HK-2 (cell line): ENCODE data around the gene CDH16.

Experiments used
- DNase-seq: peaks from one replicate; pipeline ENCODE4 v3.0.0-alpha.2; 2018; ENCODE audit not compliant: unreplicated experiment

Gene CDH16

DNA sequence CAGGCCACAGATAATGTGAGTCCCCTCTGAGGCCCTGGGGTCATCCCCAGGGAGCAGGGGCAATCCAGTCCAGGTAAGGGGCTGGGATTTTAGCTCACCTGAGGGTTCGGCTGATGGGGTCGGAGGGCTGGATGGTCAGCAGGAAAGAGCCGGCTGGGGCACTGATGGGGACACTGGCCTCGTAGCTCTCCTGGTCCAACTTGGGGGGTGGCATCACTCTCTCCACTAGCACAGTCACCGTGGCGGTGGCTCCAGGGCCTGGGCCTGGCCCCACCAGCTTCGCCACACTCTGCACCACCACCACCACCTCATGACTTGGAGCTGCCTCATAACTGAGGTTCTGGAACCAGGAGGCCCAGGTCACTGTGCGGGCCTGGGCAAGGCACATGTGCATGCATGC is 6.9 kb downstream of the CDH16 start:
- DNase-seq, result no peak

DNA sequence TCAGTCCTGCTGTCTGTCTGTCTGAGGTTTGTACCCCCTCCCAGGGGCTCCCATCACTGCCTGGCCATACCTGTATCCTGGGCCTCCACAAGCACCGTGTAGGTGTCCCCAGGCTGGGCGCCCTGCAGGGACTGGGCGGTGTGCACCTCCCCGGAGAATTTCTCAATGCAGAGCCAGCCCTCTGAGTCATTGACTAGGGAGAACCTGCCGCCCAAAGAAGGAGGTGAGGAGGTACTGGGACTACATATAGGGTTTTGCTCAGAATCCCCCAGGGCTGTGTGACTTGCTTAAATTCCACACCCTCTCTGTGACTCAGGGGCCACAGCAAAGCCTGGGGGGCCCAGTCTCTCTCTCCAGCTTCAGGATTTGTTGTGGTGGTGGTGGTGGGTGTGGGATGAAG is 7.6 kb downstream of the CDH16 start:
- DNase-seq, result no peak

DNA sequence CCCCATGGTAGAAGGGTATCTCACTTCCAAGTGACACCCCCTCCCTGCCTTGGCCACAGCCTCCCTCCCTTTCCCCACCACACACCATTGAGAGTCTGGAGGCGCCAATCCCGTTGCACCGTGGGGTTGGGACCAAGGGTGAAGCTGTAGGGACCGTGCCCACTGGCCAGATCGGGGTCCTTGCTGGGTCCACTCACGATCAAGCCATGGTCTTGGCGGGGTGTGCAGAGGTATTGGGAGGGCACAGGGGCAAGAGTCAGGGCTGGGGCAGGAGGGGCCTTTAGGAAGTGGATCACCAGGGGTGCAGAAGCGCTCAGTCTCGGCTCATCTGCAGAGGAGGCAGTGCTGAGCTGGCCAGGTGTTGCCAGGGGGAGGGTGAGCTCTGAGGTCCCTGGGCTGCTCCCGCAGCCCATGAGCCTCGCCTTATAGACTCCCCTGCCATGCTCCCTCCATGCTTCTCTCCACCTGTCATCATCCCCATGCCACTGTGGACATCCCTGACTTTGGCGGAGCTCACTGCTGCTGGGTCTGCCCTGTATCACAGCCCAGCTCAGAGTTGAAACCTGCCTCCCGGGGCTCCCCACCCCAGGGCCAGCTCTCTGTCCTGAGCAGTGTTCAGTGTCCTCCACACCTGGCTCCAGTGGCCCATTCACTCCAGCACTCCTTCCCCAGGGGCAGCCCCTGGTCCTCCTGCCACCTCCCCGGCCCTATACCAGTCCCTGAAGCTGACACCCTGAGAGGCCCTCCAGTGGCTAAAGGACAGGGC is 8.3 kb downstream of the CDH16 start:
- no peak for DNase-seq

- DNase-seq, result no peak
Observed at GRCh38 chr16:66908762-66909559, 9.7 kb downstream of the CDH16 start.

GRCh38 chr16:66908116-66908515 is 10.6 kb downstream of the CDH16 start:
- no peak for DNase-seq

- DNase-seq, result no peak
Observed at GRCh38 chr16:66906916-66907836, 11.5 kb downstream of the CDH16 start.

- no peak for DNase-seq
Observed at GRCh38 chr16:66905633-66906539, 12.8 kb downstream of the CDH16 start.

DNA sequence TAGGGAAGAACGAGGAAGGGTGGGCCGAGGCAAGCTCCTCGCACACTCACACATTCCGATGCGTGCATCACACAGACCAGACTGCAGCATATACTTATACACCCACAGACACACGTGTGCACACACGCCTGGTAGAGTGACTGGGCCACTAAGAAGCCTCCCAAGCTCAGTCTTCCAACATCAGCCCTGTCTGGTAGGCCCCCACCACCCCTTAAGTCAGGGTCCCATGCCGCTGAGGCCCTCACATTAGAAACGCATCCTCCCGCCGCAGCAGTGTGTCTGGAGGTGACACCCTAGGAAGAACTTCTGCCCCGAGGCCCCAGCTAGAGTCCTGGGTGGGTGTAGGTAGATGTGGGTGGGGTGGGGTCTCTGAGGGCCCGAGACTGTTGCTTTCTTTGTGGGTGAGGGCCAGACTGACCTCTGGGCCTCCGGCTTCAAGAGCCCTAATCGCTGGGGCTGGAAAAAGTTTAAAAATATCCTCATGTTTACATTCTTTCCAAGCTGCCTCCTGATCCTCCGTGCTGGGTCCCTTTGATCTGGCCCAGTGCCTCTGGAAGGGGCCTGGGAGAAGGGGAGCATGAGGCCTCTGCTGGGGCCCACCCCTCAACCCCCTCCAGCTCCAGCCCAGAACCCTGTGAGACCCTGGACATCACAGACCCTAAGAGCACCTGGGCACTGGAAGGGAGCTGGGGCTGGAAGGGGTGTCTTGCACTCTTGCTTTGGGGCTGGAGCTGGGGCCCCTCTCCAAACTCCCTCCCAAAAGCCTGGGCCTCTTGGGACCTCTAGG is 13.6 kb downstream of the CDH16 start:
- no peak for DNase-seq

- no peak for DNase-seq
Observed at GRCh38 chr16:66904428-66904845, 14.2 kb downstream of the CDH16 start.

- no peak for DNase-seq
Observed at GRCh38 chr16:66903544-66904427, 14.9 kb downstream of the CDH16 start.

- DNase-seq, result no peak
Observed at GRCh38 chr16:66902648-66903543, 15.8 kb downstream of the CDH16 start.

DNA sequence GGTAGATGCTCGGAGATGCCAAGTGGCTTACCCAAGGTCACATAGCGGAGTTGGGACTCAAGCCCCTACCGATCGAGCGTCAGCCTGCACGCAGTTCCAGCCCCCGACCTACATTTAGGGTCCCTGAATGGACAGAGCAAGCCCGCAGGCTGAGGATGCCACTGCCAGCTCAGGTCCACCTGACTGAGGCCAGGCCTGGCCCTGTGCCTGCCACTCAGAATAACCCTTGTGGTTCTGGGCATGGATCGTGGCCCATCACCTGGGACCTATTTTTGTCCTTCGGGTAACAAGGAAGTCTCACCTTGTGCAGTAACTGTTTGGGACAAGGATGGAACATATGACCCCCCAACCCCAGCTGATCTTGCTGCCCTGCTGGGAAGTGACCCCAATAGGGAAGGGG is 17.1 kb downstream of the CDH16 start:
- no peak for DNase-seq

DNA sequence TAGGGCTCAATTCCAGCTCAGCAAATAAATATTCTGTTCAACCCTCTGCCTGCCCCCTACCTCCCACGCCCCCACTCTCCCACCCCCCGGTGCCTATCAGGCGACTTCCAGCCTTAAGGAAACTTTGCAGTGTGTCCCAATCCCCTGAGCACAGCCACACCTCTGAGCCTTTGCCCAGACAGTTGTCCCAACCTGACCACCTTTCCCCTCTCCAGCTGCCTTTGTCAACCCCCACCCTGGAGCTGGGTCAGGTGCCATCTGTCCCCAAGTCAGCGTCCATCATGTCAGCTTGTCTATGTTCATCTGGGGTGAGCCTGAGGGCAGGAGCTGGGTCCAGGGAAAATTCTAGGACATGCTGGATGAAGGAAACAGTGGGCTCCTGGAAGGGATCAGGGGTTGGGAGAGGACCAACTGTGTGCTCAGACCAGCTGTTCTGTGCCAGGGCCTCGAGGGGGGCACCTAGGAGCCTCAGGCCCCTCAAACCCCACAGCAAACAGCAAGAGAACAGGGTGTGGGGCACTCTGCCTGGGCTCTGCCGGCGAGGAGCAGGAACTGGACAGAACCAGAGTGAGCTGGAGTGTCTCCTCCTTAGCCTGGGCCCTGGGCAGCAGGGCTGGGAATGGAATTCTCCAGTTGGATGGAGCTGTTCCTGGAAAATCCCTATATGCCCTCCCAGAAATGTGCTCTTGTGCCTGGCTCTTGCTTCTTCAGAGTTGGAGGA is 17.8 kb downstream of the CDH16 start:
- no peak for DNase-seq

DNA sequence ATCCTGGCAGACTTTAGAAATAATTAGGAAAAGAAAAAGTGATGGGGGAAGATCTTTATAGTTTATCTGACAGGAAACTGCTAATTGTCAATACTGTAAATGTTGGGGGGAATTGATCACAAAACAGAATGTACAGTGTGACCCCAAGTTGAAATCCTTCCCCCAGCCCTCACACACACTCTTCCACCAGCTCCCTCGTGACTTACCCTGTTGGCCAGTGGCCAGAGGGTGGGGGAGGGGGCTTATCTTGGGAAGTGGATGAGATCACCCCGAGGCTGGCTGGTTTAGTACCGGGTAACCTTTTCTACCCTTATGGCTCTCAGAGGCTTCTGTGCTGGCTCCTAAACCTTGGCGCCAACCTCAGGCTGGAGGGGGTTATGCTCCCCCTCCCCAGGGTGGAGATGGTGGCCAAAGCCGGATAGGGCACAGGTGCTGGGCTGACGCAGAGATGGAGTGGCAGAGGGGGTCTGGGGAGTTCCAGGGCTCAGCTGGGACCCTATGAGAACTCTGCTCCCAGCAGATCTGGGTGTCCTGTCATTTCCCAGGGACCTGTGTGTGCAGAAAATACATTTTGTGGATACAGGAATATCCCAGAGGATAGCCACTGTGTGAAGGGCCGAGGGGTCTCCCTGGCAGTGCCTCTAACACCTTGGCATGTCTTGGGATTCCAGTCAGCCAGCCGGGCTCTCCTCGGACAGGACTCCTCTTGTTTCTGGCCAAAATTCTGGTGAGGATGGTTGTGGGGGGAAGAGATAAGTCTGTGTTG is 18.6 kb downstream of the CDH16 start:
- DNase-seq, result peak; percentile 83

DNA sequence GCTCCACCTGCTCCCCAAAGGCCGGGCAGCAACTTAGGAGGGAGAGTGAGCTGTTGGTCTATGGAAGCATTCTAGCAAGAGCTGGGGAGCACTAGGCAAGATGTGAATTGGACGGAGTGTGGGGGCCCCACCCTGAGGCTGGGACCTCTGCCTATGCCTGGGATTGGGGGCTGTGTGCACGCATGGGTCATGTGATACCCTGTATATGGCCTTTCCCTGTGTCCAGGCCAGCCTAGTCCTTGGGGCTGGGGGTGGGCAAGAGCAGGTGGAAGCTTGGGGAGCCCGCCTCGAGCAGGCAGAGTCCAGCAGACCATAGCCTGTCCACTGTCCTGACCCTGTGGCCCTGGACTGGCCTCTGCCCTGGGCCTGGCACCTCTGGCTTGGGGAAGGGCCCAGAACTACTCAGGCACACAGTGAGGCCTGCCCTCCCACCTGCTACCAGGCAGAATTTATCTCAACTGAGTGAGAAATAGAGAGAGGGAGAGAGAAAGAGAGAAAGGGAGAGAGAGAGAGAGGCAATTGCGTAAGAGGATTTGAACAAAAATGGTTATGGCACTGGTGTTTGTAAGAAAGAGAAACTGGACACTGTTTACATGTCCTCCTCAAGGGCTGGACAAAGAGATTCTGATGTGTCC is 19.3 kb downstream of the CDH16 start:
- DNase-seq, result no peak

- DNase-seq, result no peak
Observed at GRCh38 chr16:66898933-66899309, 19.8 kb downstream of the CDH16 start.
